Endothelial cell (in vitro differentiated cells): Measurements from ENCODE around the gene GCNT4. TPM values are rescaled to one million over a fixed set of nuclear protein-coding genes. Genes with fewer than 3 reads are reported as not detected.

Experiments used
- DNase-seq: peaks from one replicate; pipeline ENCODE4 v3.0.0; 2021; ENCODE audit warnings: low spot score
- H3K27ac Mint-ChIP-seq: one replicate; pipeline ENCODE4 v1.8.0; 2021; ENCODE audit warnings: mixed read lengths, inconsistent platforms; ENCODE audit not compliant: unreplicated experiment
- H3K27me3 Mint-ChIP-seq: one replicate; pipeline ENCODE4 v1.8.0; 2021; ENCODE audit warnings: mild to moderate bottlenecking, moderate library complexity, mixed read lengths, inconsistent platforms; ENCODE audit not compliant: unreplicated experiment
- H3K36me3 Mint-ChIP-seq: one replicate; pipeline ENCODE4 v1.8.0; 2021; ENCODE audit warnings: mild to moderate bottlenecking, low read depth, mixed read lengths, inconsistent platforms; ENCODE audit not compliant: unreplicated experiment
- H3K4me1 Mint-ChIP-seq: one replicate; pipeline ENCODE4 v1.8.0; 2021; ENCODE audit warnings: mild to moderate bottlenecking, mixed read lengths, inconsistent platforms; ENCODE audit not compliant: unreplicated experiment
- H3K4me3 Mint-ChIP-seq: one replicate; pipeline ENCODE4 v1.8.0; 2021; ENCODE audit warnings: mild to moderate bottlenecking, mixed read lengths, inconsistent platforms; ENCODE audit not compliant: unreplicated experiment
- H3K9me3 Mint-ChIP-seq: one replicate; pipeline ENCODE4 v1.8.0; 2021; ENCODE audit warnings: mixed read lengths, inconsistent platforms; ENCODE audit not compliant: unreplicated experiment
- CTCF ChIP-seq: fragments of 200-600 bp; sonication (generic); IDR thresholded peaks from one replicate; pipeline ENCODE4 v1.5.0; 2021; ENCODE audit warnings: antibody characterized with exemption; ENCODE audit not compliant: unreplicated experiment
- total RNA-seq: library from RNA; stranded (reverse); fragmentation: NEBNext Ultra II Directional; extraction: Animal tissue kit (Norgen Biotek cat#: 25700); gene quantifications from one replicate; pipeline ENCODE4 v1.2.1, GENCODE V29; 2021; ENCODE audit not compliant: unreplicated experiment

The GCNT4 gene
- total RNA-seq, 1 donor from 2014 or later = 0.54 TPM

DNA sequence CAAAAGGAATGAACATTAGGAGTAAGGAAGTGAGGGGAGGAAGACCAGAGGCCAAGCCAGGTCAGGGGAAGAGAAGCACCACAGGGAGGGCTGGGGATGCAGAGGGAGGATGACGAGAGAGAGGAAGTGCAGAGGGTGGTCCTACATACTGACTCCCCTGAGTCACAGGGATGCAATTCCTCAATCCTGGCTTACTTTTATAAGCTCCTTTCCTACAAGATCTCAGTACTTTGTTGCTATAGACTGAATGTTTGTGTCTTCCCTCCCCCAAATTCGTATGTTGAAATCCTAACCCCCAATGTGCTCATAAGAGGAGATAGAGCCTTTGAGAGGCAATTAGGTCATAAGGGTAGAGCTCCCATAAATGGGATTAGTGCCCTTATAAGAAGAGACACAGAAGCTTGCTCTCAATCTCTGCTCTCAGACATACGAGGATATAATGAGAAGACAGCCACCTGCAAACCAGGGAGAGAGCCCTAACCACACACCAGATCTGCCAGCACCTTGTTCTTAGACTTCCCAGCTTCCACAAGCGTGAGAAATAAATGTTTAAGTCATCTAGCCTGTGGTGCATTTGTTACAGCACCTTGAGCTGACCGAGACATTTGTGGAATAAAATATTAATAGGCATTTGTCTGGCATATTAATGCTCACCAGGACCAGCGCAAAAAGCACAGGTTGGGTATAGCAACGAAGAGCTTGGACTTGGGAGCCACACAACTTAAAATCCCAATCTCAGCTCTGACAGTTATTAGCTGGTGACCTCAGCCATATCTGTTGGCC lies 33.4 kb downstream of the GCNT4 start:
- Mint-ChIP-seq H3K4me3 (no peak overlapping the region), H3K27me3 (no peaks in the 10 kb centered on the region), H3K36me3 (no peaks in the 10 kb centered on the region), H3K4me1 (peaks cover 2% of the 10 kb centered on the region), H3K27ac (no peak overlapping the region), H3K9me3 (no peaks in the 10 kb centered on the region)
- no peak for TF ChIP-seq CTCF
- no peak for DNase-seq

- peaks cover 2% of the 10 kb centered on the region for H3K4me1 Mint-ChIP-seq
- no peaks in the 10 kb centered on the region for H3K36me3 Mint-ChIP-seq
- no peaks in the 10 kb centered on the region for H3K27me3 Mint-ChIP-seq
- H3K27ac Mint-ChIP-seq = no peak overlapping the region
- no peak overlapping the region for H3K4me3 Mint-ChIP-seq
- H3K9me3 Mint-ChIP-seq = no peaks in the 10 kb centered on the region
- DNase-seq = no peak
- no peak for TF ChIP-seq CTCF
These were observed 34.4 kb downstream of the GCNT4 start for GRCh38 chr5:75017971-75018370.

GRCh38 chr5:75016896-75017295 lies 35.5 kb downstream of the GCNT4 start:
- H3K27me3 Mint-ChIP-seq = no peaks in the 10 kb centered on the region

DNA sequence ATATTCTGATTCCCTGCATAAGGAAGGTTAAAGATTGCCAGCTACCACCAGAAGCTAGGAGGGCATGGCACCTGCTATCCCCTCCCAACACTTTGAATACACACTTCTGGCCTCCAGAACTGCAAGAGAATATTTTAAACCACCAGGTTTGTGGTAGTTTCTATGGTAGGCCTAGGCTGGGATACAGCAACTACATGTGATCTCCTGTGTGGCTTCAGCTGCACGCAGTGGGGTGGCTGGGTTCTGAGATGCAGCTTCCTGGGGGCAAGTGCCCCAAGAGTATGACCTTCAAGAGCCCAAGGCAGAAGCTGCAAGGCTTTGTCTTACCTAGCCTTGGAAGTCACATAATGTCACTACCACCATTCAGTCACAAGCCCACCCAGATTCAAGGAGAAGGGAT lies 39.6 kb downstream of the GCNT4 start:
- H3K36me3 Mint-ChIP-seq = no peaks in the 10 kb centered on the region

More at GRCh38 chr5:75016896-75017295, 35.5 kb downstream of the GCNT4 start:
- peaks cover 2% of the 10 kb centered on the region for H3K4me1 Mint-ChIP-seq
- no peak for DNase-seq
- no peak overlapping the region for H3K4me3 Mint-ChIP-seq
- no peak overlapping the region for H3K27ac Mint-ChIP-seq
- no peak for TF ChIP-seq CTCF
- H3K9me3 Mint-ChIP-seq = no peaks in the 10 kb centered on the region
- no peaks in the 10 kb centered on the region for H3K36me3 Mint-ChIP-seq

More for the DNA sequence above, 39.6 kb downstream of the GCNT4 start:
- no peak for DNase-seq
- H3K27ac Mint-ChIP-seq = no peak overlapping the region
- TF ChIP-seq CTCF = no peak
- H3K27me3 Mint-ChIP-seq = peaks cover 2% of the 10 kb centered on the region
- H3K4me3 Mint-ChIP-seq = no peak overlapping the region
- no peaks in the 10 kb centered on the region for H3K9me3 Mint-ChIP-seq
- H3K4me1 Mint-ChIP-seq = no peaks in the 10 kb centered on the region
